Retina (tissue), 1 donor: ENCODE measurements around the gene RAD1.

Experiments used
- DNase-seq: peaks from one replicate; pipeline ENCODE4 v3.0.0-alpha.2; 2016

RAD1 gene

GRCh38 chr5:34858790-34859189 is 56.5 kb downstream of the RAD1 start:
- no peak for DNase-seq

- DNase-seq: no peak
These were observed 57.4 kb downstream of the RAD1 start for GRCh38 chr5:34857894-34858293.

DNA sequence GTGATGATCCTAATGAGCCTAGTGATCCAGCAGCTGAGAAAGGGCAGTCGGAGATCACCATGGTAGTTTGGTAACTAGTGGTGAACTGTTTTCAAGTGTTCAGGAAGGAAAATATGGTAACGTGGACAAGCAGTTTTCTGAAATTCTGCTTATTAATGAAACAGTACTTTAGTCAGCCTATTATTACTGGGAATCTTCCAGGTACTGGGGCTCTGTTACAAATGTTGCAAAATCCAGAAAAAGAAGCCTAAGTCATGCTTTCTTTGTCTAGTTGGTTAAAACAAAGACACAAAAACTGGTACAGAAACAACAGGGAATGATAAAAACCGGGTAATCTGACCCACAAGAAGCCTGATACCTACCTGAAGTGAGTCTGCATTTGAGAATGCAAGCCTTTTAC is 58.1 kb downstream of the RAD1 start:
- DNase-seq: no peak
